OCI-LY7 (cell line): ENCODE measurements around the gene PDCD11.

Experiments used
- CTCF ChIP-seq: fragments of 200-600 bp; sonication (generic); conservative IDR thresholded peaks from 2 replicates; pipeline ENCODE4 v1.5.1; 2014; ENCODE audit warnings: mild to moderate bottlenecking, antibody characterized with exemption, low read length, moderate library complexity, mixed read lengths
- EZH2phosphoT487 ChIP-seq: fragments of 200-600 bp; sonication (generic); IDR thresholded peaks from 2 replicates; pipeline ENCODE4 v1.6.1; 2018; ENCODE audit warnings: low read depth, borderline replicate concordance, mild to moderate bottlenecking, mixed run types, antibody characterized with exemption, low read length, moderate library complexity, mixed read lengths

GRCh38 chr10:103374263-103374662 is 22.2 kb upstream of the PDCD11 start:
- no peak for TF ChIP-seq CTCF
- no peak for TF ChIP-seq EZH2phosphoT487
